GM21576 (cell line): ENCODE measurements around the gene MED20.

Experiments used
- ATAC-seq: cut with Tn5 transposase; IDR thresholded peaks from one replicate; pipeline ENCODE4 v1.9.1; 2021; ENCODE audit warnings: mild to moderate bottlenecking, moderate library complexity; ENCODE audit not compliant: unreplicated experiment

MED20 gene

GRCh38 chr6:41914869-41915530, 5.9 kb downstream of the MED20 start:
- no peak for ATAC-seq

DNA sequence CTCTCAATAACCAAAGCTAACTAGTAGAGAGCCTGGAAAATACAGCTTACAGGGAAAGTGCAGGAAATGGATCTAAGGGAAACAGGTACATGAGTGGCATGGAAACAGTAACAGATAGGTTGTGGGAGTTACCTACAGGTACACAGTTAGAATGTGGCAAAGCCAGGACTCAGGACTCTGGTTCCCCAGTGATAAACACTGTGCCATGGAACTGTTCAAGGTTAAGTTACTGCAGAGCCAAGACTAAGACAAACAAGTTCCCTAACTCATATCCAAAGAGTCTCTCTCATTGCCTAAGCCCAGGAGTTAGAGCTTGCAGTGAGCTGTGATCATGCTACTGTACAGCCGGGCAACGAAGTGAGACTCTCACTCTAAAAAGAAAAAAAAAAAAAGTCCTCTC, 6.6 kb downstream of the MED20 start:
- no peak for ATAC-seq

- ATAC-seq: no peak
Observed at GRCh38 chr6:41909727-41910126, 11.2 kb downstream of the MED20 start.

DNA sequence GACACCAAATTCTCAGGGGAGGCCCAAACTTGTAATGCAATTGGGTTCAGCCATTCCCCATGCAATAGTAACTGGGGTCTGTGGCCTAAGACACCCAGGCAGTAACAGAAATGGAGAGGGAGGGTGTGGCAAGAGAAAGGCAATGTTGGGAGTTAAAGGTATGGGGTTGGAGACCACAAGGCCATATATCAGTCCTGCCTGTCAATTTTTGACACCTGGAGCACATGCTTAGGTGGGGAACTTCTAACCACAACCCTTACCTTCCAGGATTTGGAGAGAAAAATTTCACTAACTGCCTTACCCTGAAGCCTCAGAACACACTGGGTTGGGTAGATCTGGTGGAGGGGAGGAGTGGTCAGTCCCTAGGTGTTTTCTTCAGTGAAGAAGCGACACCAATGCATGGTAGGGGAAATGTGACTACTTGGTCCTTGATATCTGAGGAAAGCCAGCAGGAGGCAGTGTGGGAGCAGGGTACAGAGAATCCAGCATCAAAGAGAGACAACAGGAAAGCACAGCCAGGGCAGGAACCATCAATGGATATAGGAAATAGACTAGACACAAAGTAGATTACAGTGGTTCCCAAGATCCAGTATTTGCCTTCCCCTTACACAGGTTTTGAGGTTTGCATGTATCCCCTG, 18.9 kb downstream of the MED20 start:
- ATAC-seq: no peak

GRCh38 chr6:41900861-41901260, 20.1 kb downstream of the MED20 start:
- no peak for ATAC-seq

GRCh38 chr6:41896281-41896680, 24.7 kb downstream of the MED20 start:
- ATAC-seq: no peak

GRCh38 chr6:41895300-41896233, 25.4 kb downstream of the MED20 start, which contains the start of gene USP49:
Gene USP49, minus strand, starts transcription at chr6:41895375. Its CDS starts 88,392 bp downstream, at chr6:41806983.
- peak; percentile 77 for ATAC-seq

DNA sequence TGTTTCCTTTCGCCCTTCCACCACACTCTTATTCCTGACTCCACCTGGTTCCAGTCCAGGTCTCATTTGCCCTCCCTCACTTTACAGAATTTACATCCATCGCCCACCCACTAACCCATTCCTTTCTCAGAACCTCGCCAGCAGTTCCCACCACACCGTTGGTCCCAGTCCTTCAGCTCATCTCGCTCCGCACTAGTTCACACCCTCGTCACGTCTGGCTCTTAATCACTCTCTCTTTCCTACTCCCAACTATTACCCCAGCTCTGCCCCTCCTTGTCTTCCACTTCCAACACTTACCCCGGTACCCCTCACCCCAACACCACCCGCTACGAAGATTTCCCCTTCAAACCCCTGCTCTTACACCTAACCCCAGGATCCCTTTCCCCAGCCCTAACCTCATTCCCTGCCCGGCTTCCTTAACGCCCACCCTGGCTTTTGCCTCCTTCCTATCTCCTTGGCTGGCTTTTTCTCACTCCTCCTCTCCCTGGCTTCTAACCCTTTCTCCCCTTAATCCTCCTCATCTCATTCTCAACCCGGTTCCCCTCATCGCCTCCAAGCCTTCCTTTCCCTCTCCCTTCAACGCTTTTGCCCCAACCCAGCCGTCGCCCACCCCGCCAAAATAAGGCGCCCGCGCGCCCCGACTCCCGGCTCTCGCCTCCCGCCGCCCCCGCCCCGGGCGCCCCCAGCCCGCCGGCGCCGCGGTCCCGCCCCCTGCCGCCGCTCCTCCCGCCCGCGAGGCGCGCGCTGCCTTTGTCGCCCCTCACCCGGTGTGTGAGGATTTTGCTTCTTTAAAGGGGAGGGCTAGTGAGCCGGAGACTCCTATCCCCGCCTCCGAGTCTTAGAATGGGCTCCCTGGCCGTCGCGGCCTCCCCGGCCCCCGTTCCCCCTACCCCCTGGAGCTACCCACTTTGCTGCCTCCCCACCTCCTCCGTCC, 26.3 kb downstream of the MED20 start:
- ATAC-seq: peak; percentile 35

DNA sequence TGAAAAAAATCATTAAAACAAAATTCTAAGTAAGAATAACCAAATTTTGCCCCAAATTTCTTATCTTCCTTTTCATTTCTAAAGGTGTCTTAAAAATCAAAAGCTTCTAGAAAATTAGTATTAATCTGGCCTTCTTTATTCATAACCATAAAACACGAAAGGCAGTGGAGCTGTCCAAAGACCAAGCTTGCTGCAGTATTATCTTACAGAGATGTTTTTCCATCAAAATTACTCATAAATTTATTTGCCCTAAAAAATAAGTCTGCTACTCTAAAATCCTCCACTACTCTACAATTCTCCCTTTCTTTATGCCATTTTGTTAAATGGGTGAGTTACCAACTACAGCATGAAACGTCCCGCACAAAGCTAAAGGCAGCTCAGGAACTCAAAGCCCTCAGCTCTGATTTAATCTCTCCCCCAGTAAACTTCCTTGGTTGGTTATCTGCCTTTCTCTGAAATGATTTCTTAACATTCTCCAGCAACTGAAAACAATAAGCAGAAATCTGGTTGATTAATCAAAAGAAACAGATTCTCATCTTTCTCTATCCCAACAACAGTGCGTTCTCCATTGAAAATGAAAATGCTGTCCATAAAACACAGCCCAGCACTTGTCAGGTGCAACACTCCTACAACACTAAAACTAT, 27.9 kb downstream of the MED20 start:
- ATAC-seq: no peak

DNA sequence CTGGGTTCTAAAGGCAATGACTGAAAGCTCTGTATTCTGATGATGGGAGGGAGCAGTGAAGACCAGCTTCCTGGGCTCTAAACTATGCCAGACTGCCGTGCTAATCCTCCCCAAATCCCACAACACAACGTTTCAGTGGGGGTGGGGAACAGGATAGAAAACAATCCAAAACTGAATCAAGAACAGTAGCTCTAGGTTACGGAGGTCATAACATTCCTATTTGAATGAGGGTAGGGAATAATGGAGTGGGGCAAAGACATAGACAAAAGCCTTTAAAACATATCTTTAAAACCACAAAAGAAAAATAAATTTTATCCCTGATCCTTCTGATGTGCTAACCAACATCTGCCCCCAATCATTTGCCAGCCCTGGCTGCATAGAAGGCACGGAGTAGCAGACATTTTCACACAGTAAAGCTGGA, 33.6 kb downstream of the MED20 start:
- no peak for ATAC-seq

- ATAC-seq: no peak
Observed at GRCh38 chr6:41885930-41886329, 35.0 kb downstream of the MED20 start.

DNA sequence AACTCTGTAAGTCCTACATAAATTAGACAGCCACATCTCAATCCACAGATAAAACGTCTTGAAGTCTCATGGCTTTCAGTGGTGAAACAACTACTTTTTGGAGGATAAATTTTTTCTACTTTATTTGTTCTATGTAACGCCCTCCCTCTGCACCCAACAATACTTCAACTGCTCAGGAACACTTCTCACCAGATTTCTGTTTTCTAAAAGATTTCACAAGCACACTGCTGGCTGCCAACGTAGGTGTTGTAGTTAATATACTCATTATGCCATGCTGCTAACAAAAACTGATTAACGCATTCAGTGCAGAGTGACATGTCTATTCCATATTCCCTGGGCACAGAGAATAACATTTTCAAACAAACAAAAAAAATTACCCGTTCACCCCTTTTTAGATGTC, 36.0 kb downstream of the MED20 start:
- no peak for ATAC-seq

- ATAC-seq: no peak
Observed at GRCh38 chr6:41881506-41881905, 39.4 kb downstream of the MED20 start.

GRCh38 chr6:41878961-41879405, 42.0 kb downstream of the MED20 start:
- no peak for ATAC-seq

DNA sequence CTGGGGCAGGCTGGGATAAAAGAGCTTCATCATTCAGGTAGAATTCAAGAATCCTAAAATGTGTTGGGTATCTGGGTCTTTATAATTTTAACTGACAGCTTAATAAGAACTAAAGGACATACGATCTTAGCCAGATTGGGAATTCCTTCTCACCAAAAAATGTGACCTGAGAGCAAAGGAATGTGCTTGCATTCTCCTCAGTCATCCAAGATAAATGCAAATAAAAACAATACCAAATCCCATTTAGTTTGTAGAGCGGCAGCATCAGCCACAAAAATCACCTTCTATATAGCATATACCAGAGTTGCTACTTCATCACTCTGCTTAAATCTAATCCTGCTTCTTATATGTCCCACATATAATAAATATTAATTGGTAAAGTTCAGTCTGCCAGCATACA, 42.7 kb downstream of the MED20 start:
- ATAC-seq: no peak

DNA sequence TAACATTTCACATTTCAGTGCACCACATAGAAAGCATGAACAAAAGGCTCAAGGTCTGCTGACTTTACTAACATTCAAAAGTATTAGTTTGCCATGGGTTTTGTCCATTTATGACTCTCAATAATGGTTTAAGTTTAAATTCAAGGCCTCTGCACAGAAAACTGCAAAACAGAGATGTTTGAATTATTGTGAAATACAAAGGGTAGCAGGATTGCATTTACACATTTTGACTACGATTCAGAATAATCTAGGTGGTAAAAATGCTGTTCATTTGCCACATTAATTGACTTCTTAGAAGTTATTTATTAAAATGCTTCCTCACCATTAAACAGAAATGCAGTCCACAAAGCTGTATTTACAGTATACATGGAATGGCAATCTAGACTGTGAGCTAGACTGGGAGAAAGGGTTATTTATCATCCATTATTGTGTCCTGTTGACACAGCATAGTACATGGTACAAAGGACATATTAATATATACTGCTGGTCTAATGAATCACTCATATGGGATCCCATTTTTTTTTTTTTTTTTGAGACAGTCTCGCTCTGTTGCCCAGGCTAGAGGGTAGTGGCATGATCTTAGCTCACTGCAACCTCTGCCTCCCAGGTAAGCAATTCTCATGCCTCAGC, 43.8 kb downstream of the MED20 start:
- no peak for ATAC-seq

DNA sequence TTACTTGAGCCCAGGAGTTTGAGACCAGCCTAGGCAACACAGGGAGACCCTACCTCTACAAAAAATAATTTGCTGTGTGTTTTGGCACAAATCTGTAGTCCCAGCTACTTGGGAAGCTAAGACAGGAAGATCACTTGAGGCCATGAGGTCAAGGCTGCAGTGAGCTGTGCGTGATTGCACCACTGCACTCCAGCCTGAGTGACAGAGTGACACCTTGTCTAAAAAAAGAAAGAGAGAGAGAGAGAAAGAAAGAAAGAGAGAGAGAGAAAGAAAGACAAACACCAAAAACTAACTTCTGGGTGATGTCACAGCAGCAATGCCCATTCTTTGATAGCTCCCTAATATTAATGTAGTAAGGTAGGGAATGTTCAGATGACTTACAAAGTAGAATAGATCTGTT, 46.2 kb downstream of the MED20 start:
- ATAC-seq: no peak

GRCh38 chr6:41872147-41872546, 48.8 kb downstream of the MED20 start:
- ATAC-seq: no peak

- no peak for ATAC-seq
Observed at GRCh38 chr6:41871691-41872090, 49.2 kb downstream of the MED20 start.
